Measurements from ENCODE around the gene WBP1. TPM values are rescaled to one million over a fixed set of nuclear protein-coding genes. Genes with fewer than 3 reads are reported as not detected.
"Not testable (repeated sequence)": the region's sequence is repeated elsewhere in the genome, so short reads cannot be mapped to it uniquely, and the experiment has no call there.

WBP1 gene
- total and polyA plus RNA-seq, 2 experiments from 2014 or later: 66.5 to 87.5 TPM

DNA sequence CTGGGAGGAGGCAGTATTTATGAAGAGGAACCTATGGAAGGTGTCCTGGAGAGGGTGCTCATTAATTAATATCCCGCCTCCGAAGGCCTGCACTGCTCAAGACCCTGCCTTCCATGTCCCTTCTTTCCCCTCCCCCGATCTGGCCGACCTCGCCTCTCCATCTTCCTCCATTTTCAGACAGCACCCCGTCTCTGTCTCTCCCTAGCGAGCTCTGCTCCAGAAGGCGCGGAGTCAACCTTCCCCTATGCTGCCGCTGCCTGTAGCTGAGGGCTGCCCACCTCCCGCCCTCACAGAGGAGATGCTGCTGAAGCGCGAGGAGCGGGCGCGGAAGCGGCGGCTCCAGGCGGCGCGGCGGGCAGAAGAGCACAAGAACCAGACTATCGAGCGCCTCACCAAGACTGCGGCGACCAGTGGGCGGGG, 1.1 kb upstream of the WBP1 start:
- Histone ChIP-seq H3K4me3 (peak overlapping the region; percentile 23), H3K79me2 (peaks cover 31% of the 10 kb centered on the region), H3K9me2 (replicated peaks; ENCODE audit: insufficient read depth) (no peaks in the 10 kb centered on the region), H3K9me3 (ENCODE audit: low read depth) (no peaks in the 10 kb centered on the region), H4K20me1 (ENCODE audit: insufficient read depth, poor library complexity, severe bottlenecking) (no peaks in the 10 kb centered on the region), H3K27ac (peak overlapping the region; percentile 95), H3K27me3 (no peaks in the 10 kb centered on the region), H3K4me2 (peak overlapping the region; percentile 82), H3K36me3 (replicated peaks; ENCODE audit: insufficient read depth, low read depth) (no peaks in the 10 kb centered on the region), H3K4me1 (ENCODE audit: insufficient read depth) (peaks cover 15% of the 10 kb centered on the region), H2AFZ (peak overlapping the region; percentile 36)
- no peak for DNase-seq (ENCODE audit: low spot score)
- TF ChIP-seq EZH2 (IDR thresholded peaks at IDR 0.05; ENCODE audit: borderline replicate concordance): no peak
- TF ChIP-seq, protein P1, sequence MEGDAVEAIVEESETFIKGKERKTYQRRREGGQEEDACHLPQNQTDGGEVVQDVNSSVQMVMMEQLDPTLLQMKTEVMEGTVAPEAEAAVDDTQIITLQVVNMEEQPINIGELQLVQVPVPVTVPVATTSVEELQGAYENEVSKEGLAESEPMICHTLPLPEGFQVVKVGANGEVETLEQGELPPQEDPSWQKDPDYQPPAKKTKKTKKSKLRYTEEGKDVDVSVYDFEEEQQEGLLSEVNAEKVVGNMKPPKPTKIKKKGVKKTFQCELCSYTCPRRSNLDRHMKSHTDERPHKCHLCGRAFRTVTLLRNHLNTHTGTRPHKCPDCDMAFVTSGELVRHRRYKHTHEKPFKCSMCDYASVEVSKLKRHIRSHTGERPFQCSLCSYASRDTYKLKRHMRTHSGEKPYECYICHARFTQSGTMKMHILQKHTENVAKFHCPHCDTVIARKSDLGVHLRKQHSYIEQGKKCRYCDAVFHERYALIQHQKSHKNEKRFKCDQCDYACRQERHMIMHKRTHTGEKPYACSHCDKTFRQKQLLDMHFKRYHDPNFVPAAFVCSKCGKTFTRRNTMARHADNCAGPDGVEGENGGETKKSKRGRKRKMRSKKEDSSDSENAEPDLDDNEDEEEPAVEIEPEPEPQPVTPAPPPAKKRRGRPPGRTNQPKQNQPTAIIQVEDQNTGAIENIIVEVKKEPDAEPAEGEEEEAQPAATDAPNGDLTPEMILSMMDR (IDR thresholded peaks at IDR 0.05; ENCODE audit: poor library complexity): no peak
- TF ChIP-seq EZH2phosphoT487 (IDR thresholded peaks at IDR 0.05; ENCODE audit: low read depth, severe bottlenecking, unreplicated experiment): no peak
- WGBS (ENCODE audit: low lambda C conversion rate, missing lambda C conversion rate): 1% methylated on average over 27 of the region's 27 CpGs

- WGBS (ENCODE audit: low lambda C conversion rate, missing lambda C conversion rate): 2% methylated on average over 33 of the region's 46 CpGs
These were observed 598 bp upstream of the WBP1 start for GRCh38 chr2:74457549-74458131.

DNA sequence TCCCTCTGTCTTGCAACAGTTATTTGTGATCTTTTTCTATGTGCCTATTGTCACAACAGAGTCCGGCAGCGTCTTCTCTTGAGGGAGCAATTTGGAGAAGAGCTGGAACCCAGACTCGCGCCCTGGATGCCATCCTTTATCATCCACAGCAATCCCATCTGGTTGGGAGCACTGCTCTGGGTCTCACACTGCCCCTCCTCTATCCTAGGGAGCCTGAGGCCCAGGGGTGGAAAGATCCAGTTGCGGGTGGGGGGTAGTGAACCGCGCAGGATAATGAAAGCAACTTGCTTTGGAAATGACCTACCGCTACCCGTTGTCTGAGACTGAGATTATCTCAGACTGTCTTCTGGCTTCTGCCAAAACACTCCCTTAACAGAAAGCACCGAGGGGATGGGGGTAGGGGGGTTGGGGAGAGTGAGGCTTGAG, 713 bp downstream of the WBP1 start:
- Histone ChIP-seq H3K27me3 (no peaks in the 10 kb centered on the region), H3K4me1 (ENCODE audit: insufficient read depth) (peaks cover 18% of the 10 kb centered on the region), H3K27ac (peak overlapping the region; percentile 65), H3K4me3 (peak overlapping the region; percentile 44), H3K79me2 (peaks cover 37% of the 10 kb centered on the region), H3K4me2 (peak overlapping the region; percentile 82), H3K36me3 (replicated peaks; ENCODE audit: insufficient read depth, low read depth) (no peaks in the 10 kb centered on the region), H2AFZ (peak overlapping the region; percentile 41), H4K20me1 (ENCODE audit: insufficient read depth, poor library complexity, severe bottlenecking) (no peaks in the 10 kb centered on the region), H3K9me2 (replicated peaks; ENCODE audit: insufficient read depth) (no peaks in the 10 kb centered on the region), H3K9me3 (ENCODE audit: low read depth) (no peaks in the 10 kb centered on the region)
- no peak for DNase-seq (ENCODE audit: low spot score)
- whole genome bisulfite sequencing (ENCODE audit: low lambda C conversion rate, missing lambda C conversion rate): 7% methylated on average over 10 of the region's 10 CpGs
- no peak for TF ChIP-seq EZH2 (IDR thresholded peaks at IDR 0.05; ENCODE audit: borderline replicate concordance)
- TF ChIP-seq, protein P1 (IDR thresholded peaks at IDR 0.05; ENCODE audit: poor library complexity): no peak

More at GRCh38 chr2:74457549-74458131, 598 bp upstream of the WBP1 start:
- Histone ChIP-seq H3K27ac (peak overlapping the region; percentile 95), H3K27me3 (no peaks in the 10 kb centered on the region), H3K4me1 (ENCODE audit: insufficient read depth) (peaks cover 15% of the 10 kb centered on the region), H3K9me2 (replicated peaks; ENCODE audit: insufficient read depth) (no peaks in the 10 kb centered on the region), H4K20me1 (ENCODE audit: insufficient read depth, poor library complexity, severe bottlenecking) (no peaks in the 10 kb centered on the region), H3K79me2 (peaks cover 31% of the 10 kb centered on the region), H3K36me3 (replicated peaks; ENCODE audit: insufficient read depth, low read depth) (no peaks in the 10 kb centered on the region), H3K4me3 (peak overlapping the region; percentile 23), H2AFZ (peak overlapping the region; percentile 36), H3K4me2 (peak overlapping the region; percentile 82), H3K9me3 (ENCODE audit: low read depth) (no peaks in the 10 kb centered on the region)
- TF ChIP-seq, protein P1 (IDR thresholded peaks at IDR 0.05; ENCODE audit: poor library complexity): no peak
- TF ChIP-seq EZH2phosphoT487 (IDR thresholded peaks at IDR 0.05; ENCODE audit: low read depth, severe bottlenecking, unreplicated experiment) (no peak), EZH2 (IDR thresholded peaks at IDR 0.05; ENCODE audit: borderline replicate concordance) (no peak)
- peak; percentile 91 for DNase-seq (ENCODE audit: low spot score)

DNA sequence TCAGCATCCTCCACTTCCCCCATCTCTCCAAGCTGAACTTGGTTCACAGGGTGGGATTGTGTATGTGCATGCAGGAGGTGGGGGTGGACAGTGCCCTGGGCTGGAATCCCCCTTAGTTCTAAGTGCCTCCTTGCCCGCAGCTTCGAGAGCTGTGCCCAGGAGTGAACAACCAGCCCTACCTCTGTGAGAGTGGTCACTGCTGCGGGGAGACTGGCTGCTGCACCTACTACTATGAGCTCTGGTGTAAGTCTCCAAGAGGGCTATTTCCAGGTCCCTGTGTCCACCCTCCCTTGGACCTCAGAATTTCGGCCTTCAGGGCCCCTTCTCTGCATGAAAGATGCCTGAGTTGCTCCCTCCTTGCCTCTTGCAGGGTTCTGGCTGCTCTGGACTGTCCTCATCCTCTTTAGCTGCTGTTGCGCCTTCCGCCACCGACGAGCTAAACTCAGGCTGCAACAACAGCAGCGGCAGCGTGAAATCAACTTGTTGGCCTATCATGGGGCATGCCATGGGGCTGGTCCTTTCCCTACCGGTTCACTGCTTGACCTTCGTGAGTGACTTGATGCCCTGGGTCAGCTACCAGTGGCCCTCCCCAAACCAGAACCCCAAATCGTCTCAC, 1.4 kb downstream of the WBP1 start:
- not testable (repeated sequence) for H3K27ac ChIP-seq; DNase-seq (ENCODE audit: low spot score); H3K27me3 ChIP-seq; H3K9me3 ChIP-seq (ENCODE audit: low read depth); H4K20me1 ChIP-seq (ENCODE audit: insufficient read depth, poor library complexity, severe bottlenecking); H3K9me2 ChIP-seq (replicated peaks; ENCODE audit: insufficient read depth); H3K4me3 ChIP-seq; H3K36me3 ChIP-seq (replicated peaks; ENCODE audit: insufficient read depth, low read depth); H2AFZ ChIP-seq
- H3K4me2 ChIP-seq: peak overlapping the region; percentile 82
- H3K79me2 ChIP-seq: peaks cover 44% of the 10 kb centered on the region
- H3K4me1 ChIP-seq (ENCODE audit: insufficient read depth): peaks cover 22% of the 10 kb centered on the region
- 86% methylated on average over 11 of the region's 13 CpGs for WGBS (ENCODE audit: low lambda C conversion rate, missing lambda C conversion rate)

DNA sequence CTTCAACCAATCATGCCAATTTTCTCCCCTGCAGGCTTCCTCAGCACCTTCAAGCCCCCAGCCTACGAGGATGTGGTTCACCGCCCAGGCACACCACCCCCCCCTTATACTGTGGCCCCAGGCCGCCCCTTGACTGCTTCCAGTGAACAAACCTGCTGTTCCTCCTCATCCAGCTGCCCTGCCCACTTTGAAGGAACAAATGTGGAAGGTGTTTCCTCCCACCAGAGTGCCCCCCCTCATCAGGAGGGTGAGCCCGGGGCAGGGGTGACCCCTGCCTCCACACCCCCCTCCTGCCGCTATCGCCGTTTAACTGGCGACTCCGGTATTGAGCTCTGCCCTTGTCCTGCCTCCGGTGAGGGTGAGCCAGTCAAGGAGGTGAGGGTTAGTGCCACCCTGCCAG, 1.9 kb downstream of the WBP1 start:
- Histone ChIP-seq H3K79me2 (peaks cover 47% of the 10 kb centered on the region), H3K4me2 (peak overlapping the region; percentile 82), H3K4me1 (ENCODE audit: insufficient read depth) (peaks cover 22% of the 10 kb centered on the region)
- 86% methylated on average over 10 of the region's 10 CpGs for WGBS (ENCODE audit: low lambda C conversion rate, missing lambda C conversion rate)
- H4K20me1 ChIP-seq (ENCODE audit: insufficient read depth, poor library complexity, severe bottlenecking); DNase-seq (ENCODE audit: low spot score); H3K9me2 ChIP-seq (replicated peaks; ENCODE audit: insufficient read depth); H3K36me3 ChIP-seq (replicated peaks; ENCODE audit: insufficient read depth, low read depth); H3K9me3 ChIP-seq (ENCODE audit: low read depth); H3K27me3 ChIP-seq; H3K27ac ChIP-seq; H2AFZ ChIP-seq; H3K4me3 ChIP-seq: not testable (repeated sequence)
